ENCODE data around the gene GMPS.
"Not testable (repeated sequence)": the region's sequence is repeated elsewhere in the genome, so short reads cannot be mapped to it uniquely, and the experiment has no call there.

Gene GMPS

DNA sequence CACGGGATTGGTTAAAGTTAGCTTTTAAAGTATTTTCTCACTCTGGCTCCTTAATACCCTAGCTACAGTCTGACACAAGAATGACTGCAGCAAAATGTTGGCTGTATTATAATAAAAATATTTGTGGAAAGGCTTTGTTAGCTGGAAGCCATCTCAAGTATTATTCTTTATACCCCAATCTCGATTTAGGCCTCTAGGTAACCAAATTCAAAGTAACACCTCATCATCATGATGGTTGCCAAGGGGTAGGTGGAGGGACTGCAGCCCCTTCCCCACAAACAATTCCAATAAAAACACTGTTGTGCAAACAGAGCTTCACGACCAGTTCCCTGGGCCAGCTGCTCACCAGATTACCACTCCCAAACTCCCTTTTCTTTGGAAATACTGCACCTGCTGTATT, 759 bp upstream of the GMPS start:
- DNase-seq = no peak
- in situ Hi-C loops (cut with HindIII; ENCODE audit: low pct_ligation_motif_present, low pct_unique_long_range_greater_than_20kb, low sequenced_read_pairs) = no loop called here

DNA sequence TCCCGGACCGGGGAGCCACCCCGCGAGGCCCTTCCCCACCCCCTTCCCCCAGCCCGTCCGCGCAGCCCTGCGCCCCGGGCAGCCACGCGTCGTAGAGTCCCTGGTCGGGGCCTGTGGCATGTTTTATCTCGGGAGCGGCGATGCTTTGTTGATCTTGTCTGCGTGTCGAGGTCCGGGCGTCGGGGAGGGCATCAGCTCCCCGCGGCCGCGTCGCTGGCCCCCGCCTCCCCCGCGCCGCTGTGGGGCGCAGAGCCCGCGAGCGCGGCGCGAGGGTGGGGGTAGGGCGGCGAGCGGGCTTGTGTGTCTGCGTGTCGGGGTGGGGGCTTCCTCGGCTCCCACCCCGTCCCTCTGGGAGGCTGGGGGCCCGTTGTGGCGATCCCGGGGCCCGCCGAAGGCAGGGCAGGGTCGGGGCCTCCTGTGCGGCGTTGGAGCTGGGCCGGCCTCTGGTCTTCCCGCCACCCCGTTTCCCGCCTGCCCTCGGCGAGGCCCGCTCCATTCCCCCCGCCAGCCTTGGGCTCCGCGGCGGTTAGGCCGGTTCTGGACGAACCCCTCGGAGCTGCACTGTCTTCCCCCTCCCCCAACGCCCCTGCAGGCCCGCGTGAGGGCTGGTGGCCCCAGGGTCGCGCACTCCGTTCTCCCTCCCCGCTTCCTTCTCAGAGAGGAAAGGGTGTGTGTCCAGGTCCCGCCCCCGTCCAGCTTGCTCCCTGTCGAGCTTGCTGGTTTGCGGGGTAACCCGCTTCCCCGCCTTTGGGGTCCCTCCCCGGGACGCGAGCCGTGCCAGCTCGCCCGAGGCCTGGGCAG, 695 bp downstream of the GMPS start:
- in situ Hi-C loops (cut with HindIII; ENCODE audit: low pct_ligation_motif_present, low pct_unique_long_range_greater_than_20kb, low sequenced_read_pairs) = no loop called here

DNA sequence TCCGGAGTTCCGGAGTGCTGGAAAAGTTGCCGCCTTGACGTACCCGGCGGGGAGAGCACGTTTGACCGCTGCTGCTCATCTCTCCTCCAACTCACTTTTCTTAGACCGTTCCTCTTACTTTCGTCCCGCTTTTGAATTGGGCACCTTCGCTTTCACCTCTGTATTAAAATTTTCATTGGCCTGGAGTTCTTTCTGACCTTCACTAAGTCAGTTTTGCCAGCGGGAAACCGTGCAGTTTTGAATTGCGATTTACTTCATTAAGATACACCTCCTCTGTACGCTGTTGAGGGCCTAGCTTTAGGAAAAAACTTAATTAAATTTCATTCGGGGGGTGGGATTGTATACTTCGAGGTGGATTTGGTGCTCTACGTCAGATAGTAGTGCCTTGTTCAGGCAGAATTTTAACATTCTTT, 1.3 kb downstream of the GMPS start:
- in situ Hi-C loops (cut with HindIII; ENCODE audit: low pct_ligation_motif_present, low pct_unique_long_range_greater_than_20kb, low sequenced_read_pairs) = no loop called here
- peak; percentile 45 for DNase-seq

More for the DNA sequence above, 695 bp downstream of the GMPS start:
- DNase-seq = peak; percentile 18

DNA sequence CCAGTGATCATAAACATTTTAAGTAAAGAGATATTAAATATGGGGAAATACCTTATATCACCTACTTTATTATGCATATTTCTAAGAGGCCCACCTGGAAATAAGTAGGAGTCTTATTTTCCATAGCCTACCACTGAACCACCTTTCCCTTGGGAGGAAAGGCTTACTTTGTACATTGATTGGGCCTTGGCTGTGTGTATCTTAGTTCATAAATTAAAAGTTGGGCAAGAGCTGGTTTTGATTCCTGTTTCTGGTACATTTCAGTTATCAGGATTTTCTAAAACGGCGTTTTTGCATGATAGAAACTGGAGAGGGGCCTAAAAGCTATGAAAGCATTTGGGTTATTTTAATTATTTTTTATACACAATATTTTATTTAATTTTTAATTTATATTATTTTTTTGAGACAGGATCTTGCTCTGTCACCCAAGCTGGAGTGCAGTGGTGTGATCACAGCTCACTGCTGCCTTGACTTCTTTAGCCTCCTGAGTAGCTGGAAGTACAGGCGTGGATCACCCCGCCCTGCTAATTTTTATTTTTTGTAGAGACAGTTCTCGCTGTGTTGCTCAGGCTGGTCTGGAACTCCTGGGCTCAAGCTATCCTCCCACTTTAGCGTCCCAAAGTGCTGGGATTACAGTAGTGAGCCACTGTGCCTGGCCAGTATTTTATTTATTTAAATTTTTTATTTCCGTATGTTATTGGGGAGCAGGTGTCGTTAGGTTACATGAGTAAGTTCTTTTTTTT, 2.6 kb downstream of the GMPS start:
- DNase-seq = no peak
- in situ Hi-C loops (cut with HindIII; ENCODE audit: low pct_ligation_motif_present, low pct_unique_long_range_greater_than_20kb, low sequenced_read_pairs) = no loop called here

DNA sequence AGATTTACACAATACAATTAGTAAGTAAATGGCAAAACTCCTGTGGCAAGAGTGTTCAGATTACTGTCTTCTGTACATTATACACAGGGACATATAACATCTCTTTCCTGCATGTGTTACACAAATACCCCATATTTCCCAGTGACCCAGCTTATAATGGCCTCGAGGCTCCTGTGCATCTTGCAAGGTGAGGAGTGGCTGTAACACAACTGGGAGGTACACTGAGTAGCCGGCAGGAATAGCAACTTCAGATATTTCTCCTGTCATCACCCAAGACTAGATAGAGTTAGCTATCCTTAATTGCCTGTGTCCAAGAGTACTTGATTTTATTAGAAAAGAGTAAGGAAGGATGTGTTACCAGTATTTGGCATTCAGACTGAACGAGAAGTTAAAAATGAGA, 5.6 kb downstream of the GMPS start:
- in situ Hi-C loops (cut with HindIII; ENCODE audit: low pct_ligation_motif_present, low pct_unique_long_range_greater_than_20kb, low sequenced_read_pairs) = no loop called here
- no peak for DNase-seq

DNA sequence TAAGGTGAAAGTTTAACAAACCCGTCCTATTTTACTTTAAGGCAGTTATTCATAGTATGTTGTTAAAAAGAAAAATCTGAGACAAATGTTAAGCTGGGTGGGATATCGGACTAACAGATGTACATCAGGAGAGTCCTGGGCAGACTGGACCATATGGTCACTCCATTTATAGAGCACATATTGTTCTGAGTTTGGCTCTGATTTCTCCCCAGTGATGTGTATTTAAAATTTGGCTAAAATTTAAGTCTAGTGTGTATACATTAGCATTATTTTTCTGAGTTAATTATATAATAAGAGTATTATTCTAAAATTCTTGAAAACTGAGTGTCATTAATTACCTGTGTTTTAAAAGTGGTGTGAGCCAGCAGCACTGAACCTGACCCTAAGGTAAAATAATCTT, 6.1 kb downstream of the GMPS start:
- in situ Hi-C loops (cut with HindIII; ENCODE audit: low pct_ligation_motif_present, low pct_unique_long_range_greater_than_20kb, low sequenced_read_pairs) = no loop called here
- DNase-seq = no peak

DNA sequence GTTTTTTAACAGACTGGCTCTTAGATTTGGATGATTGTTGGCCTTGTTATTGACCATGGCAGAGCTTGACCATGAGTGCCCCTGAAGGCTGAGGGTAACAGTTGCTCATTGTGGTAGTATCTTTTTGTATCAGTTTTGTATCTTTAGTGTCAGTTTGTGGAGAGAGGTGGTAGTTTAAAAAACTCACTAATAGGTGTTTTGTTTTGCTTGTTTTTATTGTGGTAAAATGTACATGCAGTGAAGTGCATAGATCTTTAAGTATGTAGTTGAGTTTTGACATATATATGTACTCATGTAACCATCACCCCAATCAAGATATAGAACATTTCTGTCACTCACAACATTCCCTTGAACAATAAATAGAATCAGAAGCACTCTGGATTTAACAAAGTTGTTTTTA, 9.8 kb downstream of the GMPS start:
- DNase-seq = no peak
- in situ Hi-C loops (cut with HindIII; ENCODE audit: low pct_ligation_motif_present, low pct_unique_long_range_greater_than_20kb, low sequenced_read_pairs) = no loop called here

DNA sequence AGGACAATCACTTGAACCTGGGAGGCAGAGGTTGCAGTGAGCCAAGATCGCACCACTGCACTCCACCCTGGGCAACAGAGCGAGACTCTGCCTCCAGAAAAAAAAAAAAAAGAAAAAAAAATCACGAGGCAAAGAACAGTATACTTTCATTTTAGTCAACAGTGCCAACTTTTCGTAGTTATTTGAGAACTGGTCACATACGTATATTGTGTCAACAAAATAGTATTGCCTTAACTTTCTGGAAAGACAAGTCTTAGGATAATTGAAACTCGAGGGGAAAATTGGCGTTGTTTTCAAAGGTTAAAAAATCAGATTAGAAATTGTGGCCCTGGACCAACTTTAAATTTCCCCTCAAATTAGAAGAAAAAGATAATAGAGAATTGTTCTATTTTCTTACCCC, 13.8 kb downstream of the GMPS start:
- no peak for DNase-seq
- in situ Hi-C loops (cut with HindIII; ENCODE audit: low pct_ligation_motif_present, low pct_unique_long_range_greater_than_20kb, low sequenced_read_pairs) = no loop called here

DNA sequence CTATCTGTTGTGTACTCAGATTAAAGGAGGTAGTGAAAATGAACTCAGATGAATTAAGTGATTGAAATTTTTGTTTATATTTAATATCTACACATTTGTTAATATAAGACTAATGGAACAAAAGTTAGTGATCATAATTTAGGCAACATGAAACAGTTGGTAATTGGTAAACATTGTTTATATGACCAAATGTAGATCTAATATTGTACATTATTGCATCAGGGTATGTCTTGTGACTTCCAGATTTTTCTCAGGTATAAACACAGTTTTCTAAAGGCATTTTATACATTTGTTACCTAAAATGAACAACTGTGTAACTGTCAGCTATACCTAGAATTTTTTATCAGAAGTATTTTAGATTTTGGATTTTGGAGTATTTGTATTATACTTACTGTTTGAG, 14.8 kb downstream of the GMPS start:
- in situ Hi-C loops (cut with HindIII; ENCODE audit: low pct_ligation_motif_present, low pct_unique_long_range_greater_than_20kb, low sequenced_read_pairs) = no loop called here
- no peak for DNase-seq

DNA sequence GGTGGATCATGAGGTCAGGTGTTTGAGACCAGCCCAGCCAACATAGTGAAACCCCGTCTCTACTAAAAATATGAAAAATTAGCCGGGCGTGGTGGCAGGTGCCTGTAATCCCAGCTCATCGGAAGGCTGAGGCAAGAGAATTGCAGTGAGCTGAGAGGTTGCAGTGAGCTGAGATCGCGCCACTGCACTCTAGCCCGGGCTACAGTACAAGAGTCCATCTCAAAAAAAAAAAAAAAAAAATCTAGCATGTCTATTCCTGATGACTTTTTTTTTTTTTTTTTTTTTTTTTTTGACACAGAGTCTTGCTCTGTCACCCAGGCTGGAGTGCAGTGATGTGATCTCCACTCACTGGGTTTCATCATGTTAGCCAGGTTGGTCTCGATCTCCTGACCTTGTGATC, 15.9 kb downstream of the GMPS start:
- DNase-seq; in situ Hi-C loops (cut with HindIII; ENCODE audit: low pct_ligation_motif_present, low pct_unique_long_range_greater_than_20kb, low sequenced_read_pairs): not testable (repeated sequence)

DNA sequence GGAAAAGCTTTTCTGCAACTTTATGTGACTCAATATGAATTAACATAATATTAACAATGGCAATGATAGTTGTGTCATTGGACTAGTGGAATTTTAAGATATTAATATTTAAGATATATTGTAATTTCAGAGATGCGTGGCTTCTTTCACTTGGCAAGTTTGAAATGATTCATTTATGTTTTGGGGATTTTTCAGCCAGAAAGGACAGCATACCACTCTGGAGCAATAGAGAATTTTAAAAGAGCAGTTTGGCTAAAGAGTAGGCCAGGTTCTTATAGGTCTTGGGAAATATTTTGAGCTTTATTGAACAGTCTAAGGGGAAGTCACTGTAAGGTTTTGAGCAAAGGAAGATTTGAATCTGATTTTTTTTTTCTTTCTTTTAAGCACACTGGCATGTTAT, 16.5 kb downstream of the GMPS start:
- in situ Hi-C loops (cut with HindIII; ENCODE audit: low pct_ligation_motif_present, low pct_unique_long_range_greater_than_20kb, low sequenced_read_pairs) = no loop called here
- no peak for DNase-seq

DNA sequence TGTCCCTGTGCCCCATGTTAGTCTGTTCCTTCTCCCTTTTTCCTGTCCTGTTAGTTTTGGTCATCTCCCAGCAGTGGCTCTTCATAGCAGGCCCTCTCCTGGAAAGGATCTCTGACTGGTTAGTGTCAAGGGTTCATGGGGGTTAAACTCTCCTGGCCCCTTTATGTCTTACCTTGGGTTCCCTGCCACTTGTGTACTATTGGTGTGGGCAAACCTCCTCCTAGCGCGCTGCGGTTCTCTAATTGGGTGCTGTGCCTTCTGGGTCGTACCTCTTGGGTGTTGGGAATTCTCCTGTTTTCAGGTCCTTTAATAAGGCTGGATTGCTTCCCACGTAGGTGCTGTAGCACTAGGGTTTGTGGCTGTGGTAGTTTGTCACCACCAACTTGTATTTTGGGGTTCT, 18.8 kb downstream of the GMPS start:
- no peak for DNase-seq
- in situ Hi-C loops (cut with HindIII; ENCODE audit: low pct_ligation_motif_present, low pct_unique_long_range_greater_than_20kb, low sequenced_read_pairs) = no loop called here

DNA sequence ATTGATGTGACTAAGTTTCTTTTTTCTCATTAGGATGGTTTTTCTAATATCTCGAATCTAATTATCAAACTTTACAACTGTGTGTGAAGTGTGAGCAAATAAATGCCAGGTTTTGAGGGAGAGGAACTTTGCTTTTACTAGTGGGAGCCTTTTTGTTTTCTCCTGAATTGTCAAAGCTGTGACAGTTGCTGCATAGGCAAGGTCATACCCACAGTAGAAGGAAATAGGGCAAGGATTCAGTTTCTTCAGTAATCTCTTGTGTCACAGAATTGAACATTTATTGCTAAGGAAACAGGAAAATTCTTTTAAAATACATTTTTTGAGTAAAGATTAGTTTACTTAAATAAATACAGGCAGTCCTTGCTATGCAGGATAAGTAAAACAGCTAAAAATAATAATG, 19.5 kb downstream of the GMPS start:
- in situ Hi-C loops (cut with HindIII; ENCODE audit: low pct_ligation_motif_present, low pct_unique_long_range_greater_than_20kb, low sequenced_read_pairs) = no loop called here
- DNase-seq = no peak

DNA sequence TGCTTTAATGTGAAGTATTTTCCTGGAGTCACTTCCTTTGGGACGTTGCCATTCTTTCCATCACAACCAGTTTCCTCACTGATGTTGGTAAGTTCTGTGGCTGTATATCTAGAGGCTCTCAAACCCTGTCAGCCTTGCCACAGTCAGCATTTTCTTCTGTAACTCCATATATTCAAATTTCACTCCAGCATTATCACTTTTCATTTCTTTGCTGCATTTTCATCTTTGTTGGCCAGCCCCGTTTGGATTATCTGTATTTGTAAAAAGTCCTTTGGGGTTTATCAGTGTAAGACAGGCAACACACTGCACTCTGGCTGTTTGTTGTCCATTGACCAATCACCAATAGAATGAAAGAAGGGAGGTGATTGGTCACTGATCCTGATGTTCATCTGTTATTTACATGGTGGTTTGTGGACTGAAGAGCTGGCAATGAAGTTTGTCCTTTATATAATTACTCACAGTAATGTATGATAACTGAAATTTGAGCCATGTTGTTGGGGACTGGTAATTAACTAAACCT, 20.3 kb downstream of the GMPS start:
- peak; percentile 11 for DNase-seq
- in situ Hi-C loops (cut with HindIII; ENCODE audit: low pct_ligation_motif_present, low pct_unique_long_range_greater_than_20kb, low sequenced_read_pairs) = no loop called here

DNA sequence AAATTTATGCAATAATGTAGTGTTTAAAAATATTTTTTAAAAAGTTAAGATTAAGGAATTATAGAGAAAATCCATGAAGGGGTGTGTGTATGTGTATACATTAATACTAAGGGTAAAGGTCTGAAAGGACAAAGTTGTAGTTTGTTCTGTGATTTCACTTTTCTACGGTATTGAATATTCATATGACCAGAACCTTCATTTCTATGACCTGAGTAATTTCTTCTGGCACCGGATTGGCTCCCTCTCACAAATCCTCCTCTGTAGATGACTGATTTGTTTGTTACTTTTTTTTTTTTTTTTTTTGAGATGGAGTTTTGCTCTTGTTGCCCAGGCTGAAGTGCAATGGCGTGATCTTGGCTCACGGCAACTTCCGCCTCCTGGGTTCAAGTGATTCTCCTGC, 20.9 kb downstream of the GMPS start:
- in situ Hi-C loops (cut with HindIII; ENCODE audit: low pct_ligation_motif_present, low pct_unique_long_range_greater_than_20kb, low sequenced_read_pairs) = no loop called here
- no peak for DNase-seq

DNA sequence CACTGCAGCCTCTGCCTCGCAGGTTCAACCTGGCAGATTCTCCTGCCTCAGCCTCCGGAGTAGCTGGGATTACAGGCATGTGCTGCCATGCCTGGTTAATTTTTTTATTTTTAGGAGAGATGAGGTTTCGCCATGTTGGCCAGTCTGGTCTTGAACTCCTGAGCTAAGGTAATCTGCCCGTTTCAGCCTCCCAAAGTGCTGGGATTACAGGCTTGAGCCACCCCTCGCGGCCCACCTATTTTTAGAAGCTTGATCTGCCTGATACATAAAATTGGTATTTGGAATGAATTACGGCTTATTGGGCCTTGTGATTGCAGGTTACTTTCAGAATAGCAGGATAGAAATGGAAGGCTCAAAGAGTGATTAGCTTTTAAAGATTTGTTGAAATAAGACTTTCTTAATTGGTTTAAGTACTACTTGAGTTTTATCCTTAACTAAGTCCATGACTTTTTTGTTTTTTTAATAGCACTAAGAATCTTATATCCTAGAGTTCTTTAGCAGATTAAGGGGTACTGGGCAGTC, 25.0 kb downstream of the GMPS start:
- no peak for DNase-seq
- in situ Hi-C loops (cut with HindIII; ENCODE audit: low pct_ligation_motif_present, low pct_unique_long_range_greater_than_20kb, low sequenced_read_pairs) = no loop called here

DNA sequence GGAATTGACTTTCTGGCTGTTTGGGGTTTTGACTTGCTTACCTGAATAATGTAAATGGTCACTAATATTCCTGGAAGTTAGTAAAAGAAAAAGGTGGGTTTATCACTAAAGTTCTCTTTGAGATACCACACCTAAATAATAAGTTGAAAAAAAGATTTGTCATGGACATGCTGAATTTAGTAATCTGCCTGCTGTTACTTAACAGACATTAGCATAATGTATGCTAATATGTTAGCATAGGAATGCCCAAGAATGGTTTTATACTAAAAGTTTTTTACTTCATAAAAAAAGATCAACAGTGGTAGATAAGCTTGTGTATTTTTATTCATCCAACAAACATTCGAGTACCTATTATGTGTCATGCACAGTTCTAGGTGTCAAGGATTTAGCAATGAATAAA, 36.5 kb downstream of the GMPS start:
- DNase-seq = no peak
- in situ Hi-C loops (cut with HindIII; ENCODE audit: low pct_ligation_motif_present, low pct_unique_long_range_greater_than_20kb, low sequenced_read_pairs) = no loop called here

DNA sequence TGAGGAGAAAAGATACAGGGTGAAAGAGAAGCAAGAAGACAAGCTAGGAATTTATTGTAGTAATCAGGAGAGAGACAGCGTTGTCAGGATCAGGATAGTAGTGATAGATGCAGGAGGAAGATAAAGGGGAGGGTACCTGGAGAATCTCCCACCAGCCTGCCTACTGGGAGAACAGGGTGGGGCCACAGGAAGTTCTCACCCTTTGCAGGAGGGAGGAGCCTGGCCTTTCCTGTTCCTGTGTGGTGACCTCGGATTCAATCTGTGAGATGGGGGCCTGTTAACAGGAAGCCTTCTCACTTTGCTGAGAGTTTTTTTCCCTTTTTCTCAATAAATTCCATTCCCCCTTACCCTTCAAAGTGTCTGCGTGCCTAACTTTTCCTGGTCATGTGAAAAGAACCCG, 37.6 kb downstream of the GMPS start:
- no peak for DNase-seq
- in situ Hi-C loops (cut with HindIII; ENCODE audit: low pct_ligation_motif_present, low pct_unique_long_range_greater_than_20kb, low sequenced_read_pairs) = no loop called here

DNA sequence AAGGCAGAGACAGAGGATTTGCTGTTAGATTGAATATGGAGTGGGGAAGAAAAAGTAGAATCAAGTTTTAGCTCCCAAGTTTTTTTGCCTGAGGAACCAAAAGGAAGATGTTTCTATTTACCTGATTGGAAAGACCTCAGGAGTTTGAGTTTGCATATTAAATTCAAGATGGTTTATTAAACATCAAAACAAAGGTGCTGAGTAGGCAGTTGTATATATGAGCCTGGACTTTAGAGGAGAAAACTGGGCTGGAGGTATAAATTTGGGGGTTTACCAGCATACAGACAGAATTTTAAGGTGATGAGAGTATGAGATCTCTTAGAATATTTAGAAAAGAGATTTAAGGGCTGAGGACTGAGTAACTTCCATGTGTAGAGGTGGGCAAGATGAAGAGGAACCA, 38.2 kb downstream of the GMPS start:
- no peak for DNase-seq
- in situ Hi-C loops (cut with HindIII; ENCODE audit: low pct_ligation_motif_present, low pct_unique_long_range_greater_than_20kb, low sequenced_read_pairs) = no loop called here

DNA sequence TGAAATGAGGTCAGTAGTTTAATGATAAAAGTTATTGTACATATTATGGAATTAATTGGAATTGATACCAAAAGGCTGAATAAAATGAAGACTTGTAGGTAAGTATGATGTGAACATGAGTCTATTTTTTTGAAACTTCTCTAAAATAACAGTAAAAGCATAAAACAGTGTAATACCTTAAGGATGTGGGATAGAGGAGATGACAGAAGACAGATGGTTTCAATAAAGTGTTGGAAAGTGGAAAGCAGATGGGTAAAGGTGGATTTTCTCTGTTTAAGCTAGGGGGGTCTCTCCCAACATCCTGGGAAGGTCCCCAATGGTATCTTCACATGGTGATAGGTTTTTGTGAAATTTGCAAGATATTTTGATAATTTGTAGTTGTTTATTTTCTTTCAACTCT, 41.6 kb downstream of the GMPS start:
- no peak for DNase-seq
- in situ Hi-C loops (cut with HindIII; ENCODE audit: low pct_ligation_motif_present, low pct_unique_long_range_greater_than_20kb, low sequenced_read_pairs) = no loop called here

Data from ACHN (cell line).